Effector CD8-positive, alpha-beta T cell (primary cell): ENCODE measurements around the gene PCDHB7.
"Not testable (repeated sequence)": the region's sequence is repeated elsewhere in the genome, so short reads cannot be mapped to it uniquely, and the experiment has no call there.

ENCODE experiments used
- DNase-seq: peaks from one replicate; lab custom pipeline; 2025; lab: John Stamatoyannopoulos, UW

PCDHB7 gene

DNA sequence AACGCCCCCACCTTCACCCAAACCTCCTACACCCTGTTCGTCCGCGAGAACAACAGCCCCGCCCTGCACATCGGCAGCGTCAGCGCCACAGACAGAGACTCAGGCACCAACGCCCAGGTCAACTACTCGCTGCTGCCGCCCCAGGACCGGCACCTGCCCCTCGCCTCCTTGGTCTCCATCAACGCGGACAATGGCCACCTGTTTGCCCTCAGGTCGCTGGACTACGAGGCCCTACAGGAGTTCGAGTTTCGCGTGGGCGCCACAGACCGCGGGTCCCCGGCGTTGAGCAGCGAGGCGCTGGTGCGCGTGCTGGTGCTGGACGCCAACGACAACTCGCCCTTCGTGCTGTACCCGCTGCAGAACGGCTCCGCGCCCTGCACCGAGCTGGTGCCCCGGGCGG lies 52.4 kb downstream of the PCDHB7 start:
- DNase-seq: not testable (repeated sequence)

DNA sequence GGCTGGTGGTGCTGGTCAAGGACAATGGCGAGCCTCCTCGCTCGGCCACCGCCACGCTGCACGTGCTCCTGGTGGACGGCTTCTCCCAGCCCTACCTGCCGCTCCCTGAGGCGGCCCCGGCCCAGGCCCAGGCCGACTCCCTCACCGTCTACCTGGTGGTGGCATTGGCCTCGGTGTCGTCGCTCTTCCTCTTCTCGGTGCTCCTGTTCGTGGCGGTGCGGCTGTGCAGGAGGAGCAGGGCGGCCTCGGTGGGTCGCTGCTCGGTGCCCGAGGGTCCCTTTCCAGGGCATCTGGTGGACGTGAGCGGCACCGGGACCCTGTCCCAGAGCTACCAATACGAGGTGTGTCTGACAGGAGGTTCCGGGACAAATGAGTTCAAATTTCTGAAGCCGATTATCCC lies 53.0 kb downstream of the PCDHB7 start:
- DNase-seq: not testable (repeated sequence)
